ENCODE data around the gene INO80.

The INO80 gene

DNA sequence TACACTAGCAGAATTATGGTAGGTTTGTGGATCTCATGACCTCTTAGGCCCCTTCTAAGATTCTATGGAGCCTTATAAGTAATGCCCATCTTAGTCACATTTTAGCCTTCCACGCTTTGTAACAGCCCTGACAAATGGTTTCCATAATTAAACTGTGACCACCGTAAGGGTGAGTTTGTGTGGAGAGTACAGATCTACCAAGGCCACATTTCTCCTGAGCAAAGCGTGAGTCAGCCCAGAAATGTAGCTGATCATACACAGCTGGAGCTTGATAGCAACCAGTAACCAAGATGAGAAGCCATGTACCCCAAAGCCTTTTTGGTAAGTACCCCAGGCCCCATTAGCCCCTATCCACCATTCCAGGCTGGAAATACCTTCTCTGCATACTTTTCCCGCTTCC, 131.1 kb downstream of the INO80 start:
- Histone ChIP-seq H3K27me3 (ENCODE audit: control insufficient read depth, insufficient read depth, low read length) (no peaks in the 10 kb centered on the region), H3K9me3 (ENCODE audit: control insufficient read depth, insufficient read depth, low read length) (no peaks in the 10 kb centered on the region), H3K4me3 (ENCODE audit: low read depth, low read length) (no peak overlapping the region), H3K36me3 (ENCODE audit: control insufficient read depth, insufficient read depth, low read length) (peaks cover 85% of the 10 kb centered on the region), H3K27ac (ENCODE audit: low read depth, low read length) (no peak overlapping the region), H3K9ac (ENCODE audit: low read depth, low read length) (no peak overlapping the region), H3K4me1 (ENCODE audit: control insufficient read depth, insufficient read depth, low read length) (no peaks in the 10 kb centered on the region)

DNA sequence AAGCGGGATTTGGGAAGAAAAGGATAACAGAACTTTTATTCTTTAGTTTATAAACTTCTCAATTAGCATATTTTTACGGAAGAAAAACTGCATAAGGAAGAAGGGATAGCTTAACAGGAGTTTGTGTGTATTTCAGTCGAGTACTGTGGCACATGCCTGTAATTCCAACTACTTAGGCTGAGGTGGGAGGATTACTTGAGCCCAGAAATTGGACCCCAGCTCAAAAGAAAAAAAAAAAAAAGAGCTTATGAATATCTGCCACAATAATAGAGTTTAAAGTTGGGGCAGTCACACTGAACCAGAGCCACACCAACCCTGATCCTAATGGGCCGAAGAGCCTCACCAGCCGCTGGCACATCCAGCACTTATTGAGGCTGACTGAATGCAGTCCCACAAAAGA, 131.7 kb downstream of the INO80 start:
- Histone ChIP-seq H3K27me3 (ENCODE audit: control insufficient read depth, insufficient read depth, low read length) (no peaks in the 10 kb centered on the region), H3K4me3 (ENCODE audit: low read depth, low read length) (no peak overlapping the region), H3K9ac (ENCODE audit: low read depth, low read length) (no peak overlapping the region), H3K9me3 (ENCODE audit: control insufficient read depth, insufficient read depth, low read length) (no peaks in the 10 kb centered on the region), H3K27ac (ENCODE audit: low read depth, low read length) (no peak overlapping the region), H3K36me3 (ENCODE audit: control insufficient read depth, insufficient read depth, low read length) (peaks cover 91% of the 10 kb centered on the region), H3K4me1 (ENCODE audit: control insufficient read depth, insufficient read depth, low read length) (no peaks in the 10 kb centered on the region)

DNA sequence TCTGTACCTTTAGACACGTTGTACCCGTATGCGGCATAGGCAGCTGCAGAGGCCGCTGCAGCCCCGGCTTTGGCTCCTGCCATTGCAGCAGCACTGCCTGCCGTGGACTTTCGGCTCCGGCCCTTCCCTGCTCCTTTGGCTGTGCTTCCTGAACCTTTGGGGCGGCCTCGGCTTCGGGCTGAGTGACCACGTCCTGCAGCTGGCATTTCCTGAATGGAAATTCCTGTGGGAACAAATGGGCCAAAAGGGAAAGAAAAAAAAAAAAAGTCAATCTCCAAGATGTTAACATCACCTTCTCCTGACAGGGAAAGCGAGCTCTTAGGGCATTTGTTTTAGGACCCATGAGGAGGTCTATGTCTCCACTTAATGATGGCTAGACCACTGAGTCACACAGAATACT, 133.2 kb downstream of the INO80 start:
- no peaks in the 10 kb centered on the region for H3K27me3 ChIP-seq (ENCODE audit: control insufficient read depth, insufficient read depth, low read length)
- H3K36me3 ChIP-seq (ENCODE audit: control insufficient read depth, insufficient read depth, low read length): peaks cover 97% of the 10 kb centered on the region
- H3K9me3 ChIP-seq (ENCODE audit: control insufficient read depth, insufficient read depth, low read length): no peaks in the 10 kb centered on the region
- no peak overlapping the region for H3K4me3 ChIP-seq (ENCODE audit: low read depth, low read length)
- no peak overlapping the region for H3K9ac ChIP-seq (ENCODE audit: low read depth, low read length)
- no peak overlapping the region for H3K27ac ChIP-seq (ENCODE audit: low read depth, low read length)
- H3K4me1 ChIP-seq (ENCODE audit: control insufficient read depth, insufficient read depth, low read length): no peaks in the 10 kb centered on the region

DNA sequence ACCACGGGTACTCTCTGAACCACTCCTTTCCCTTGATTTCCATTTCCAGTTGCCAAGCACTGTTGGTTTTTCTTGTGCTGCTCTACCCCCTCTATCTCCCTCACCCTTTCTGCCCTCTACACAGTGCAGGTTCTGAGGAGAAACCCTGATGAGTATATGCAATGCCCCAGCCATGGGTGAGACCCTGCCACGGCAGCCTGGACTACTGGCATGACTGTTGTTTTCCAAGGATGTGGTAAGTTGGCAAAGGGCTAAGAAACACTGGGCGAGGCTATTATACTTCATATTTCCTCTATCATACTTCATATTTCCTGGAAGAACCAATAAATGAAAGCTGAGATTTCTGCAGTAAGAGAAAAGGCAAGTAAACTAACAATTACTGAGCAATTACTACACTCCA, 134.9 kb downstream of the INO80 start:
- Histone ChIP-seq H3K9ac (ENCODE audit: low read depth, low read length) (no peak overlapping the region), H3K36me3 (ENCODE audit: control insufficient read depth, insufficient read depth, low read length) (peaks cover 99% of the 10 kb centered on the region)

DNA sequence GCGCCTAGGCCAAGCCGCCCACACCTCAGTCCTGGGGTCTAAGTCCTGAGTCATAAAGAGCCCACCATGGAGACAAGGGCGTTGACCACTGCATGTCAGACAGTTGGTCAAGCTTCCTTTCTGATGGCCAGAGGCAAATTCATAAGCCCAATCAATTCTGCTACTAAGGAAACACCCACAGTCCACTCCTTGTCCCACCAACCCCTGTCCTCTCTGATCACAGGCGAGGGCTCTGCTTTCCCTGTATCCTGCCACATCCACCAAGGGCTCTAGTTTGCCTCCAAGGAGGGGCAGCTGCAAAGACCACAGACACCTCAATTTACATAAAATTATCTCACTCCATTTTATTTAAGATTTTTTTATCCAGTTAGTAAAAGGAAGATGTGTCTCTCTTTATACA, 137.5 kb downstream of the INO80 start:
- Histone ChIP-seq H3K9me3 (ENCODE audit: control insufficient read depth, insufficient read depth, low read length) (no peaks in the 10 kb centered on the region), H3K36me3 (ENCODE audit: control insufficient read depth, insufficient read depth, low read length) (peaks cover 78% of the 10 kb centered on the region), H3K4me1 (ENCODE audit: control insufficient read depth, insufficient read depth, low read length) (no peaks in the 10 kb centered on the region), H3K4me3 (ENCODE audit: low read depth, low read length) (no peak overlapping the region), H3K27ac (ENCODE audit: low read depth, low read length) (no peak overlapping the region), H3K27me3 (ENCODE audit: control insufficient read depth, insufficient read depth, low read length) (no peaks in the 10 kb centered on the region), H3K9ac (ENCODE audit: low read depth, low read length) (no peak overlapping the region)

More for the DNA sequence above, 134.9 kb downstream of the INO80 start:
- H3K9me3 ChIP-seq (ENCODE audit: control insufficient read depth, insufficient read depth, low read length): no peaks in the 10 kb centered on the region
- H3K4me3 ChIP-seq (ENCODE audit: low read depth, low read length): no peak overlapping the region
- no peak overlapping the region for H3K27ac ChIP-seq (ENCODE audit: low read depth, low read length)
- no peaks in the 10 kb centered on the region for H3K4me1 ChIP-seq (ENCODE audit: control insufficient read depth, insufficient read depth, low read length)
- no peaks in the 10 kb centered on the region for H3K27me3 ChIP-seq (ENCODE audit: control insufficient read depth, insufficient read depth, low read length)

DNA sequence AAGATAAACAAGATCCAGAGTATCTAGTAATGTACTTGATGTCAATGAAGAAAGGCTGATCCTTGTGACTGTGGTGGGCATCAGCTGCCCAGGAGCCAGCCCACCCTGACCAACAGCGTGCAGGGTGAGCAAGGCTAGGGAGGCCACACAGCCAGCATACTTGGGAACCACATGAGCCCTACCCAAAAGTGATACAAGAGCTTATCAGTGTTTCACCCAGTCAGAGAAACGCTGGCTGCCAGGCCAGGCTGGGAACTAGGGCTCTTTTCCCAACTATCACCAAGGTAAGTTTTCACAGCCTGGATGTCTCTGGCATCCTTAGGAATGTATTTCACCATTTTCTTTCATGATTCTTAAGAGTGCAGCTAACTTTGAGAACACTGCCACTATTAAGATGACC, 137.9 kb downstream of the INO80 start:
- no peaks in the 10 kb centered on the region for H3K9me3 ChIP-seq (ENCODE audit: control insufficient read depth, insufficient read depth, low read length)
- no peak overlapping the region for H3K4me3 ChIP-seq (ENCODE audit: low read depth, low read length)
- H3K9ac ChIP-seq (ENCODE audit: low read depth, low read length): no peak overlapping the region
- H3K36me3 ChIP-seq (ENCODE audit: control insufficient read depth, insufficient read depth, low read length): peaks cover 74% of the 10 kb centered on the region
- H3K4me1 ChIP-seq (ENCODE audit: control insufficient read depth, insufficient read depth, low read length): no peaks in the 10 kb centered on the region
- no peak overlapping the region for H3K27ac ChIP-seq (ENCODE audit: low read depth, low read length)
- H3K27me3 ChIP-seq (ENCODE audit: control insufficient read depth, insufficient read depth, low read length): no peaks in the 10 kb centered on the region

DNA sequence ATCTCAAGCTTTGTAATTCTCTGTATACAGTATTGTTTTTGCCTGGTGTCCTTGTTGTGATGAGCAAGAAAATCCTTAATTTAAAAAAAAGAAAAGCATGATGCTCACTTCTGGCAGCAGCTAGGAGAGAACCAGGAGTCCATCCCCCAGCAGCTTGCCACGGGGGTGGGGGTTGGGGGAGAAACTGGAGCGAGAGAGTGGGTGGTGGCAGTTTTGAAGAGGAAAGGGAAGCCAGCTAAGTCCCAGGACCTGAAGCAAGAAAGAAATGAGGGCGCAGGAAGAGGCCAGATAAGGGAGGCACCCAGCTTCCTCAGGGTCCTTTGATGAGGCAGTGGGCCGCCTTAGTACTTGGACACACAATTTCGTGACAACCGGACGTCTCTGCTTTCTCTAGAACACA, 139.3 kb downstream of the INO80 start:
- Histone ChIP-seq H3K36me3 (ENCODE audit: control insufficient read depth, insufficient read depth, low read length) (peaks cover 61% of the 10 kb centered on the region), H3K4me3 (ENCODE audit: low read depth, low read length) (no peak overlapping the region), H3K9ac (ENCODE audit: low read depth, low read length) (no peak overlapping the region), H3K9me3 (ENCODE audit: control insufficient read depth, insufficient read depth, low read length) (no peaks in the 10 kb centered on the region), H3K4me1 (ENCODE audit: control insufficient read depth, insufficient read depth, low read length) (no peaks in the 10 kb centered on the region), H3K27me3 (ENCODE audit: control insufficient read depth, insufficient read depth, low read length) (no peaks in the 10 kb centered on the region), H3K27ac (ENCODE audit: low read depth, low read length) (no peak overlapping the region)

DNA sequence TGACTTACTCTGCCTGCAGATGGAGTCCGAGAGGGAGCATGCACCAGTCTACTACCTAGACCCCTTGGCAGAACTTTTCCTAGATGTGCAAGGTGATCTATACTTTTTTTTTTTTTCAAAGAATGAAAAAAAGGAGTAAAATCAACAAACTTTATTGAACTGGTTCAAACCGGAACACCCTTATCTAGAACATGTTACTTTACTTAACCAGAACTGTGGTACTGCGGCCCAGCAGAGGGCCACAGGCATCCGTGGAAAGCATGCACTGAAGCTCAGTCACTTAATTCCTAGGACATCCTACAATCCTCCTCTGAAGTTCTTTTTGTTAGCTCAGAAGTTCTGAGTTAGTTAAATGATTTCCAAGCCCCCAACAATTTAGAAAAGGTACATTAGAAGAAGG, 141.2 kb downstream of the INO80 start:
- Histone ChIP-seq H3K9ac (ENCODE audit: low read depth, low read length) (no peak overlapping the region), H3K4me1 (ENCODE audit: control insufficient read depth, insufficient read depth, low read length) (no peaks in the 10 kb centered on the region), H3K36me3 (ENCODE audit: control insufficient read depth, insufficient read depth, low read length) (peaks cover 42% of the 10 kb centered on the region), H3K27me3 (ENCODE audit: control insufficient read depth, insufficient read depth, low read length) (no peaks in the 10 kb centered on the region), H3K9me3 (ENCODE audit: control insufficient read depth, insufficient read depth, low read length) (no peaks in the 10 kb centered on the region), H3K4me3 (ENCODE audit: low read depth, low read length) (no peak overlapping the region), H3K27ac (ENCODE audit: low read depth, low read length) (no peak overlapping the region)

DNA sequence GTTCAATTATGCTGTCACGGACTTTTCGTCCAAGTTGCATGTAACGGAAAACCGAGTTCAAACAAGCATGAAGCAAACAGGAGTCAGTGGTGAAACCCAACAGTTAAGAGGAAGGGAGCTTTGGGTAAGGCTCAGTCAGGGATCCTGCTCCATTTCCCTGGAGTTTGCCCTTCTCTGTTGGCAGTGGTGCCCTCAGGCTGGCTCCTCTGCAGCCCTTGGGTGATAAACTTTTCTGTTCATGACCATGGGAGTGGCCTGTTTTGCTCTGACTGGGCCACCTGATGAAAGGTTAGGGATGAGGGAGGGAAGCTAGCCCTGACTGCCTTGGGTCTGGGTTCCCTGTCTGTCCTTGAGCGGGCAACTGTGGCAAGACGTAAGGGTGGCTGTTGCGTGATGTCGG, 146.7 kb downstream of the INO80 start:
- no peak overlapping the region for H3K4me3 ChIP-seq (ENCODE audit: low read depth, low read length)
- H3K4me1 ChIP-seq (ENCODE audit: control insufficient read depth, insufficient read depth, low read length): peaks cover 25% of the 10 kb centered on the region
- no peak overlapping the region for H3K27ac ChIP-seq (ENCODE audit: low read depth, low read length)
- H3K36me3 ChIP-seq (ENCODE audit: control insufficient read depth, insufficient read depth, low read length): no peaks in the 10 kb centered on the region
- no peak overlapping the region for H3K9ac ChIP-seq (ENCODE audit: low read depth, low read length)
- H3K9me3 ChIP-seq (ENCODE audit: control insufficient read depth, insufficient read depth, low read length): no peaks in the 10 kb centered on the region
- no peaks in the 10 kb centered on the region for H3K27me3 ChIP-seq (ENCODE audit: control insufficient read depth, insufficient read depth, low read length)

DNA sequence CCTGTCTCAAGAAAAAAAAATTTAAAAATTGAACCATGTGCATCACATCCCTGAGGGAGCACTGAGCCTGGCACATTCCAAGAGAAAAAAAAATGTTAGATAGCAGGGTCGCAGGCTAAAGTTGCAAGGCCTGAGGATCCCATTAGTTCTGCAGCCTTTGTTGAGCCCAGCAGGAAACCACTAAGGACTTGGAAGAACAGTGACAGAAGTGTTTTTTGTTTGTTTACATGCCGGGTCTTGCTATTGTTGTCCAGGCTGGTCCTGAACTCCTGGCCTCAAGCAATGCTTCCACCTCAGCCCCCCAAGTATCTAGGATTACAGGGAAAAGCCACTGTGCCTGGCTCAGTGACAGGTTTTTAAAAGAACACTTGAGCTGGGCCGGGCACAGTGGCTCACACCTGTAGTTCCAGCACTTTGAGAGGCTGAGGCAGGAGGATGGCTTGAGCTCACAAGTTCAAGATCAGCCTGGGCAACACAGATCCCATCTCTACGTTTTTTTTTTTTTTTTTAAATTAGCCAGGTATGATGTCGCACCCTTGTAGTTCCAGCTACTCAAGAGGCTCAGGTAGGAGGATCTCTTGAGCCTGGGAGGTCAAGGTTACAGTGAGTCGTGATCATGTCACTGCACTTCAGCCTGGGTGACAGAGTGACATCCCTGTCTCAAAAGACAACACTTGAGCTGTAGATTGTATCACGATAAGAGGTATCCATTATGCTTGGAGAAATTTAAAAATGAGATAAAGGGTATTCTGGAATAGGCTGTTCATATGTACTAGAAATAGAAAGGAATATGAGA, 147.6 kb downstream of the INO80 start:
- Histone ChIP-seq H3K9me3 (ENCODE audit: control insufficient read depth, insufficient read depth, low read length) (no peaks in the 10 kb centered on the region), H3K4me3 (ENCODE audit: low read depth, low read length) (no peak overlapping the region), H3K4me1 (ENCODE audit: control insufficient read depth, insufficient read depth, low read length) (peaks cover 25% of the 10 kb centered on the region), H3K36me3 (ENCODE audit: control insufficient read depth, insufficient read depth, low read length) (no peaks in the 10 kb centered on the region), H3K9ac (ENCODE audit: low read depth, low read length) (no peak overlapping the region), H3K27me3 (ENCODE audit: control insufficient read depth, insufficient read depth, low read length) (no peaks in the 10 kb centered on the region), H3K27ac (ENCODE audit: low read depth, low read length) (no peak overlapping the region)

DNA sequence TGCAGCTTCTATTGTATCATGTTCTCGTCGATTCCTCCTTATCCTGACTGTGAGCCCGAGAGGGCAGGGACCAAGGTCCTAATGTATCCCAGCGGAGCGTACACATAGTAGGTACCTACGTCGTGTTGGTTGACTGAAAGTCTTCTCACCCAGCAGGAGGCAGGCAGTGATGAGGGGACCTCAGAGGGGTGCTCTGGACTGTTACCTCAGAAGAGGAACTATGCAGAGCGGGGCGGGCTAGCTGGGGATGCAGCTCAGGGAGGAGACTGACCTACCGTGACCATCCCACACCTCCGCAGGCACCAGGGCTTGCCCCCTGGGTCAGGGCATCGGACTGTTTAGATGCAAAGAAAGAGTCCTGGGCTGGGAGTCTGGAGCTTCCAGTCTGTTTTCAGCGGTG, 151.4 kb downstream of the INO80 start:
- no peaks in the 10 kb centered on the region for H3K27me3 ChIP-seq (ENCODE audit: control insufficient read depth, insufficient read depth, low read length)
- H3K4me3 ChIP-seq (ENCODE audit: low read depth, low read length): no peak overlapping the region
- no peaks in the 10 kb centered on the region for H3K9me3 ChIP-seq (ENCODE audit: control insufficient read depth, insufficient read depth, low read length)
- no peak overlapping the region for H3K27ac ChIP-seq (ENCODE audit: low read depth, low read length)
- no peak overlapping the region for H3K9ac ChIP-seq (ENCODE audit: low read depth, low read length)
- H3K4me1 ChIP-seq (ENCODE audit: control insufficient read depth, insufficient read depth, low read length): peaks cover 29% of the 10 kb centered on the region
- H3K36me3 ChIP-seq (ENCODE audit: control insufficient read depth, insufficient read depth, low read length): no peaks in the 10 kb centered on the region

All from HUES48 (cell line).